Astrocyte (in vitro differentiated cells and primary cell): ENCODE results near the gene ACOX2. TPM values are rescaled to one million over a fixed set of nuclear protein-coding genes. Genes with fewer than 3 reads are reported as not detected.

ENCODE experiments used
- DNase-seq: peaks from one replicate; pipeline ENCODE4 v3.0.0-alpha.2; 2010; ENCODE audit warnings: low read depth
- FAIRE-seq: peaks from 2 replicates; lab custom pipeline; 2011; peaks lifted over from hg19 to GRCh38; lab: Jason Lieb, UNC
- H2AFZ ChIP-seq: 2 replicates; pipeline ENCODE4 v1.6.0; 2012; ENCODE audit warnings: low read depth, low read length, inconsistent platforms
- H3K27ac ChIP-seq: 2 replicates; pipeline ENCODE4 v1.5.1; 2011; ENCODE audit warnings: low read depth, low read length, inconsistent platforms
- H3K27me3 ChIP-seq: 2 replicates; pipeline ENCODE4 v1.6.0; 2011; ENCODE audit warnings: low read length, inconsistent platforms; ENCODE audit not compliant: insufficient read depth
- H3K36me3 ChIP-seq: 2 replicates; pipeline ENCODE4 v1.5.1; 2011; ENCODE audit warnings: low read length, inconsistent platforms; ENCODE audit not compliant: insufficient read depth
- H3K4me1 ChIP-seq: 2 replicates; pipeline ENCODE4 v1.5.1; 2011; ENCODE audit warnings: low read length, inconsistent platforms; ENCODE audit not compliant: insufficient read depth
- H3K4me2 ChIP-seq: 2 replicates; pipeline ENCODE4 v1.6.0; 2012; ENCODE audit warnings: low read length, inconsistent platforms
- H3K4me3 ChIP-seq: 2 replicates; pipeline ENCODE4 v1.5.1; 2011; ENCODE audit warnings: low read depth, mild to moderate bottlenecking, low read length, inconsistent platforms; ENCODE audit not compliant: insufficient read depth
- H3K79me2 ChIP-seq: 2 replicates; pipeline ENCODE4 v1.6.0; 2012; ENCODE audit warnings: mild to moderate bottlenecking, low read length, inconsistent platforms; ENCODE audit not compliant: insufficient read depth
- H3K9ac ChIP-seq: 2 replicates; pipeline ENCODE4 v1.6.0; 2012; ENCODE audit warnings: mild to moderate bottlenecking, low read length, inconsistent platforms
- H3K9me3 ChIP-seq: 2 replicates; pipeline ENCODE4 v1.5.1; 2012; ENCODE audit warnings: low read depth, mild to moderate bottlenecking, low read length, inconsistent platforms; ENCODE audit not compliant: insufficient read depth
- H4K20me1 ChIP-seq: 2 replicates; pipeline ENCODE4 v1.6.0; 2012; ENCODE audit warnings: low read length, inconsistent platforms; ENCODE audit not compliant: insufficient read depth
- H3K27ac Mint-ChIP-seq: one replicate; pipeline ENCODE4 v1.8.0; 2021; ENCODE audit warnings: mild to moderate bottlenecking, mixed read lengths; ENCODE audit not compliant: unreplicated experiment
- H3K27me3 Mint-ChIP-seq: one replicate; pipeline ENCODE4 v1.8.0; 2021; ENCODE audit warnings: low read depth, mixed read lengths; ENCODE audit not compliant: unreplicated experiment
- H3K36me3 Mint-ChIP-seq: one replicate; pipeline ENCODE4 v1.8.0; 2021; ENCODE audit warnings: low read depth, mixed read lengths; ENCODE audit not compliant: unreplicated experiment
- H3K4me1 Mint-ChIP-seq: one replicate; pipeline ENCODE4 v1.8.0; 2021; ENCODE audit warnings: low read depth, mixed read lengths; ENCODE audit not compliant: unreplicated experiment
- H3K4me3 Mint-ChIP-seq: one replicate; pipeline ENCODE4 v1.8.0; 2021; ENCODE audit warnings: mild to moderate bottlenecking, moderate library complexity, mixed read lengths; ENCODE audit not compliant: unreplicated experiment
- H3K9me3 Mint-ChIP-seq: one replicate; pipeline ENCODE4 v1.8.0; 2021; ENCODE audit warnings: mild to moderate bottlenecking, mixed read lengths; ENCODE audit not compliant: unreplicated experiment
- EZH2 ChIP-seq: IDR thresholded peaks from 2 replicates; pipeline ENCODE4 v1.6.1; 2012; ENCODE audit warnings: mild to moderate bottlenecking, low read length, inconsistent platforms; ENCODE audit not compliant: insufficient read depth
- total RNA-seq: library from RNA; stranded (reverse); gene quantifications from 2 replicates; pipeline ENCODE4 v1.2.1, GENCODE V29; 2021
- TF ChIP-seq, protein P1 (sequence below): IDR thresholded peaks from 2 replicates; pipeline ENCODE4 v1.5.1; 2011; ENCODE audit warnings: low read depth, mild to moderate bottlenecking, inconsistent platforms, low read length, moderate library complexity; ENCODE audit not compliant: insufficient read depth

The ACOX2 gene
- total RNA-seq, 1 donor from 2014 or later: 2.7 TPM

DNA sequence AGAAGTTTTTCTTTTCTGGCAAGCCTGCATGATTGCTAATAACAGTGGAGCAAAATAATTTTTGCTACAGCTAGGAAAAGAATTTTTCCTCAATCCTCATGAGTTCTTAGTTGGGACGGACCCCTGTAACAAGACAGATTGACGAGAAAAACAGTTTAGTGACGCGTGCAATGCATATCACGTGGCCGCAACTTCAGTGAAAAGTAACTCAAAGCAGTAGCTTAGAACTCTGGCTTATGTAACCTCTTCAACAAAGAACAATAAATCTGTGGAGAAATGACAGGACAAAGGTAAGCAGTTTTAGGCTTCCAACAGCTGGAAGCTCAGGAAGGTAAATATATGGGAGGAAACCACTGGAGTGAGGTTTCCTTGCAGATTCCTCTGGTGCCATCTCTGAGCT is 20.5 kb upstream of the ACOX2 start:
- H3K4me3 Mint-ChIP-seq: no peak overlapping the region
- TF ChIP-seq EZH2: no peak
- TF ChIP-seq, protein P1, sequence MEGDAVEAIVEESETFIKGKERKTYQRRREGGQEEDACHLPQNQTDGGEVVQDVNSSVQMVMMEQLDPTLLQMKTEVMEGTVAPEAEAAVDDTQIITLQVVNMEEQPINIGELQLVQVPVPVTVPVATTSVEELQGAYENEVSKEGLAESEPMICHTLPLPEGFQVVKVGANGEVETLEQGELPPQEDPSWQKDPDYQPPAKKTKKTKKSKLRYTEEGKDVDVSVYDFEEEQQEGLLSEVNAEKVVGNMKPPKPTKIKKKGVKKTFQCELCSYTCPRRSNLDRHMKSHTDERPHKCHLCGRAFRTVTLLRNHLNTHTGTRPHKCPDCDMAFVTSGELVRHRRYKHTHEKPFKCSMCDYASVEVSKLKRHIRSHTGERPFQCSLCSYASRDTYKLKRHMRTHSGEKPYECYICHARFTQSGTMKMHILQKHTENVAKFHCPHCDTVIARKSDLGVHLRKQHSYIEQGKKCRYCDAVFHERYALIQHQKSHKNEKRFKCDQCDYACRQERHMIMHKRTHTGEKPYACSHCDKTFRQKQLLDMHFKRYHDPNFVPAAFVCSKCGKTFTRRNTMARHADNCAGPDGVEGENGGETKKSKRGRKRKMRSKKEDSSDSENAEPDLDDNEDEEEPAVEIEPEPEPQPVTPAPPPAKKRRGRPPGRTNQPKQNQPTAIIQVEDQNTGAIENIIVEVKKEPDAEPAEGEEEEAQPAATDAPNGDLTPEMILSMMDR: no peak
- Histone ChIP-seq H3K4me3 (no peak overlapping the region), H3K4me2 (no peak overlapping the region), H3K27me3 (no peaks in the 10 kb centered on the region), H3K36me3 (no peaks in the 10 kb centered on the region), H3K27ac (no peak overlapping the region), H3K79me2 (no peaks in the 10 kb centered on the region), H4K20me1 (no peaks in the 10 kb centered on the region), H2AFZ (no peak overlapping the region), H3K9me3 (no peaks in the 10 kb centered on the region), H3K4me1 (peaks cover 3% of the 10 kb centered on the region), H3K9ac (no peak overlapping the region)
- no peaks in the 10 kb centered on the region for H3K9me3 Mint-ChIP-seq
- H3K27me3 Mint-ChIP-seq: peaks cover 8% of the 10 kb centered on the region
- no peak overlapping the region for H3K27ac Mint-ChIP-seq
- peaks cover 13% of the 10 kb centered on the region for H3K4me1 Mint-ChIP-seq
- peak; percentile 5 for FAIRE-seq
- H3K36me3 Mint-ChIP-seq: no peaks in the 10 kb centered on the region
- no peak for DNase-seq

DNA sequence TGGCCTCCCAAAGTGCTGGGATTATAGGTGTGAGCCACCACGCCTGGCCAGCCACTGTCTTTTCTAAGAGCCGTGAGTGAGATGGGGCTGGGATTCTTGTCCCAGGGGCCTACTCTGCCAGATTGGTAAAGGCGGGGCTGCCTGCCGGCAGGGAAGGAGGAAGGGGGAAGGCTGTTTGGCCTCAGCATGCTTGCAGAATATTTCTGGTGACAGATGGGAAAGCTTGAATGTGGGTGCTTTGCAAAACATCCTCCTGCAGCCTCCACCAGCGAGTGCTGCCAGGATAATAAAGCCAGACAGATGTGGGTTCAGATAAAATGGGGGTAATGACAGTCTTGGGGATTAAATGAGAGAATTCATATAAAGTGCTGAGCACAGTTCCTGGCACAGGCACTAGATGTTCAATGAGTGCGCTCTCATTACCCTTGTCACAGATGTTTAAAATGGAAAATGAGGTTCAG is 19.8 kb upstream of the ACOX2 start:
- Histone ChIP-seq H4K20me1 (no peaks in the 10 kb centered on the region), H3K27ac (no peak overlapping the region), H2AFZ (no peak overlapping the region), H3K4me3 (no peak overlapping the region), H3K27me3 (no peaks in the 10 kb centered on the region), H3K4me2 (no peak overlapping the region), H3K79me2 (no peaks in the 10 kb centered on the region), H3K9me3 (no peaks in the 10 kb centered on the region), H3K4me1 (peaks cover 3% of the 10 kb centered on the region), H3K9ac (no peak overlapping the region), H3K36me3 (no peaks in the 10 kb centered on the region)
- H3K36me3 Mint-ChIP-seq: no peaks in the 10 kb centered on the region
- no peak overlapping the region for H3K4me3 Mint-ChIP-seq
- no peak overlapping the region for H3K27ac Mint-ChIP-seq
- FAIRE-seq (no peak), DNase-seq (no peak)
- peaks cover 13% of the 10 kb centered on the region for H3K4me1 Mint-ChIP-seq
- peaks cover 5% of the 10 kb centered on the region for H3K9me3 Mint-ChIP-seq
- peaks cover 8% of the 10 kb centered on the region for H3K27me3 Mint-ChIP-seq
- TF ChIP-seq, protein P1: no peak
- TF ChIP-seq EZH2: no peak

DNA sequence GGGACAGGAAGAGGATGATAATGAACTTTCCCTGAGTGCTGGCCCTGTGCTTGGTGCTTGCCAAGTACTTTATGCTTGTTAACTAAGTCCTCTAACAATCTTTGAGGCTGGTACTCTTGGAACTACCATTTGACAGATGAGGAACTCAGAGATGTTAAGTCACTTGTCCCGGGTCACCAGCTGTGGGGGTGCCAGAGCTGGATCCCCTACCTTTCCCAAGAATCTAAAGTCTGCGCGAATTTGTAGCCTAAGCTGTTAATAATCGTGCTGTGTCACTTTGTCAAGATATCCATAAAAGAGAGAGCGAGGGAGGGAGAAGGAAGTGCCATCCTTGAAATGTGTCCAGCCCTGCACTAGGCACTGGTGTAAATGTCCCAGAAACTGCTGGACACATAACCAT is 19.0 kb upstream of the ACOX2 start:
- TF ChIP-seq EZH2: no peak
- TF ChIP-seq, protein P1: no peak
- Histone ChIP-seq H3K9me3 (no peaks in the 10 kb centered on the region), H3K9ac (no peak overlapping the region), H3K79me2 (no peaks in the 10 kb centered on the region), H4K20me1 (no peaks in the 10 kb centered on the region), H3K4me2 (no peak overlapping the region), H3K36me3 (no peaks in the 10 kb centered on the region), H3K4me3 (no peak overlapping the region), H3K27me3 (no peaks in the 10 kb centered on the region), H3K27ac (no peak overlapping the region), H3K4me1 (peaks cover under 1% of the 10 kb centered on the region), H2AFZ (no peak overlapping the region)
- FAIRE-seq: no peak
- H3K36me3 Mint-ChIP-seq: no peaks in the 10 kb centered on the region
- no peak overlapping the region for H3K27ac Mint-ChIP-seq
- H3K4me3 Mint-ChIP-seq: no peak overlapping the region
- H3K4me1 Mint-ChIP-seq: peaks cover 10% of the 10 kb centered on the region
- H3K27me3 Mint-ChIP-seq: peaks cover 8% of the 10 kb centered on the region
- peaks cover 9% of the 10 kb centered on the region for H3K9me3 Mint-ChIP-seq
- no peak for DNase-seq
